HCT116 (cell line): ENCODE data around the gene NAA25. TPM values are rescaled to one million over a fixed set of nuclear protein-coding genes. Genes with fewer than 3 reads are reported as not detected.
A peak's percentile ranks its signal among the peaks of the same experiment; 100 is the strongest.

Experiments used
- ATAC-seq: fragments of 200-7000 bp; cut with Tn5 transposase; 2 replicates; pipeline ENCODE4 v1.9.1; 2020; ENCODE audit warnings: mild to moderate bottlenecking, moderate library complexity
- BruUV-seq: library from RNA; stranded (reverse); fragments of 400-500 nt; replicated peaks from 2 replicates; lab custom pipeline; 2021; lab: Mats Ljungman, UMichigan
- CTCF ChIA-PET: fragments of 300-600 bp; sonication (Branson Sonifier 250); formaldehyde crosslinking; loops from one replicate; lab custom pipeline; 2021; ENCODE audit warnings: antibody characterized with exemption; lab: Charles Lee
- POLR2A ChIA-PET: fragments of 300-600, 350-600 bp; sonication (Branson Sonifier 250); formaldehyde crosslinking; loops from one replicate; lab custom pipeline; 2021; ENCODE audit warnings: antibody characterized with exemption; lab: Charles Lee
- RAD21 ChIA-PET, 2 experiments: fragments of 300-600 bp; sonication (Branson Sonifier 250); formaldehyde crosslinking; loops; one replicate each; lab custom pipeline; 2023; ENCODE audit warnings: low total read pairs in 2 of 2; ENCODE audit not compliant: uncharacterized antibody in 2 of 2, unreplicated experiment in 2 of 2, low non-redundant PET in 1 of 2; lab: Charles Lee
- DNase-seq: peaks from one replicate; pipeline ENCODE4 v3.0.0-alpha.2; 2010; ENCODE audit warnings: low read depth, low spot score
- H2AFZ ChIP-seq: fragments of 200-600 bp; shearing (Covaris generic), sonication (generic); 2 replicates; pipeline ENCODE4 v1.6.1; 2017; ENCODE audit warnings: low read depth, mixed run types, mixed read lengths, antibody characterized with exemption, low read length; ENCODE audit not compliant: poor library complexity, severe bottlenecking
- H3K27ac ChIP-seq: 2 replicates; pipeline ENCODE4 v1.5.1; 2012; ENCODE audit warnings: low read depth, low read length
- H3K27me3 ChIP-seq: fragments of 200-600 bp; sonication (generic); 2 replicates; pipeline ENCODE4 v1.6.1; 2016; ENCODE audit warnings: mixed run types, low read length, mixed read lengths; ENCODE audit not compliant: insufficient read depth
- H3K36me3 ChIP-seq, 2 experiments: fragments of 200-500 bp in 1 of 2; fragments of 200-600 bp in 1 of 2; sonication (Bioruptor generic) in 1 of 2; sonication (generic) in 1 of 2; 2 replicates each; pipeline versions ENCODE4 v1.5.1 to v1.6.1; 2014 to 2016; ENCODE audit warnings: low read length in 2 of 2, inconsistent platforms in 1 of 2, mixed read lengths in 1 of 2, mixed run types in 1 of 2; ENCODE audit not compliant: insufficient read depth in 2 of 2, control insufficient read depth in 1 of 2
- H3K4me1 ChIP-seq, 2 experiments: fragments of 200-600 bp in 1 of 2; sonication (generic) in 1 of 2; 2 replicates each; pipeline versions ENCODE4 v1.5.1 to v1.6.1; 2012 to 2017; ENCODE audit warnings: low read length in 2 of 2, inconsistent platforms in 1 of 2, mild to moderate bottlenecking in 1 of 2, mixed read lengths in 1 of 2, mixed run types in 1 of 2, moderate library complexity in 1 of 2; ENCODE audit not compliant: insufficient read depth in 2 of 2, control insufficient read depth in 1 of 2
- H3K4me2 ChIP-seq: fragments of 200-600 bp; sonication (generic); 2 replicates; pipeline ENCODE4 v1.6.1; 2017; ENCODE audit warnings: mixed run types, low read length, mixed read lengths
- H3K4me3 ChIP-seq, 2 experiments: fragments of 200-600 bp in 1 of 2; sonication (generic) in 1 of 2; replicated peaks in 1 of 2; 2 replicates each; pipeline ENCODE4 v1.5.1; 2011 to 2016; ENCODE audit warnings: low read length in 2 of 2, control low read depth in 1 of 2, low read depth in 1 of 2, mild to moderate bottlenecking in 1 of 2, mixed read lengths in 1 of 2, mixed run types in 1 of 2
- H3K79me2 ChIP-seq: fragments of 200-600 bp; sonication (generic); 2 replicates; pipeline ENCODE4 v1.6.1; 2017; ENCODE audit warnings: mild to moderate bottlenecking, mixed run types, low read length, moderate library complexity, mixed read lengths; ENCODE audit not compliant: insufficient read depth
- H3K9ac ChIP-seq: fragments of 200-600 bp; sonication (generic); 2 replicates; pipeline ENCODE4 v1.6.1; 2016; ENCODE audit warnings: low read length, mixed read lengths
- H3K9me2 ChIP-seq: fragments of 200-600 bp; sonication (generic), shearing (Covaris generic); 2 replicates; pipeline ENCODE4 v1.6.1; 2017; ENCODE audit warnings: mixed run types, mild to moderate bottlenecking, moderate library complexity; ENCODE audit not compliant: insufficient read depth
- H3K9me3 ChIP-seq, 2 experiments: fragments of 200-500 bp in 1 of 2; fragments of 200-600 bp in 1 of 2; sonication (Bioruptor generic) in 1 of 2; sonication (generic) in 1 of 2; 2 replicates each; pipeline ENCODE4 v1.6.1; 2014 to 2017; ENCODE audit warnings: low read length in 2 of 2, mixed read lengths in 2 of 2, inconsistent platforms in 1 of 2, low read depth in 1 of 2, mild to moderate bottlenecking in 1 of 2, mixed run types in 1 of 2, moderate library complexity in 1 of 2; ENCODE audit not compliant: control insufficient read depth in 1 of 2, insufficient read depth in 1 of 2
- H4K20me1 ChIP-seq: fragments of 200-600 bp; sonication (generic), shearing (Covaris generic); 2 replicates; pipeline ENCODE4 v1.6.1; 2017; ENCODE audit warnings: mixed run types, mild to moderate bottlenecking, moderate library complexity; ENCODE audit not compliant: insufficient read depth
- ATF3 ChIP-seq: IDR thresholded peaks from 2 replicates; pipeline ENCODE4 v1.6.1; 2012
- CEBPB ChIP-seq: IDR thresholded peaks from 2 replicates; pipeline ENCODE4 v1.6.1; 2012; ENCODE audit warnings: low read depth
- CTCF ChIP-seq, 3 experiments: fragments of 200-600 bp in 1 of 3; sonication (generic) in 1 of 3; IDR thresholded peaks in 2 of 3; conservative IDR thresholded peaks in 1 of 3; 2 replicates each; pipeline ENCODE4 v1.5.1; 2012 to 2017; ENCODE audit warnings: low read depth in 2 of 3, low read length in 2 of 3, antibody characterized with exemption in 1 of 3, borderline replicate concordance in 1 of 3, control low read depth in 1 of 3, mild to moderate bottlenecking in 1 of 3, mixed read lengths in 1 of 3, mixed run types in 1 of 3, moderate library complexity in 1 of 3; ENCODE audit not compliant: insufficient read depth in 1 of 3
- EGR1 ChIP-seq: IDR thresholded peaks from 2 replicates; pipeline ENCODE4 v1.6.1; 2012; ENCODE audit warnings: low read depth
- EZH2phosphoT487 ChIP-seq: fragments of 200-600 bp; IDR thresholded peaks from 2 replicates; pipeline ENCODE4 v1.6.1; 2018; ENCODE audit warnings: antibody characterized with exemption, borderline replicate concordance
- JUND ChIP-seq: IDR thresholded peaks from 2 replicates; pipeline ENCODE4 v1.6.1; 2012
- RAD21 ChIP-seq: IDR thresholded peaks from 2 replicates; pipeline ENCODE4 v1.6.1; 2012; ENCODE audit warnings: low read depth, mild to moderate bottlenecking
- SIN3A ChIP-seq: IDR thresholded peaks from 2 replicates; pipeline ENCODE4 v1.6.1; 2012; ENCODE audit warnings: low read depth
- SP1 ChIP-seq: IDR thresholded peaks from 2 replicates; pipeline ENCODE4 v1.6.1; 2012; ENCODE audit warnings: low read depth
- YY1 ChIP-seq: IDR thresholded peaks from 2 replicates; pipeline ENCODE4 v1.6.1; 2011; ENCODE audit warnings: low read length, low read depth, moderate library complexity, mild to moderate bottlenecking; ENCODE audit not compliant: insufficient replicate concordance; ENCODE audit errors: extremely low read depth
- intact Hi-C: fragments of 100-400 bp; cut with micrococcal nuclease; formaldehyde crosslinking; loops from 2 replicates; pipeline ENCODE4 v1.10.0; 2022
- total RNA-seq: library from RNA; stranded (reverse); gene quantifications from one replicate; pipeline ENCODE4 v1.2.1, GENCODE V29; 2021; ENCODE audit not compliant: unreplicated experiment
- TF ChIP-seq, protein P1 (sequence below): IDR thresholded peaks from 2 replicates; pipeline ENCODE4 v1.6.1; 2011; ENCODE audit warnings: mild to moderate bottlenecking, low read length, moderate library complexity; ENCODE audit not compliant: insufficient replicate concordance; ENCODE audit errors: extremely low read depth
- TF ChIP-seq, protein P2 (sequence below): IDR thresholded peaks from 2 replicates; pipeline ENCODE4 v1.6.1; 2012; ENCODE audit warnings: low read depth

The NAA25 gene
- total RNA-seq, 1 experiment from 2014 or later: 56.6 TPM

DNA sequence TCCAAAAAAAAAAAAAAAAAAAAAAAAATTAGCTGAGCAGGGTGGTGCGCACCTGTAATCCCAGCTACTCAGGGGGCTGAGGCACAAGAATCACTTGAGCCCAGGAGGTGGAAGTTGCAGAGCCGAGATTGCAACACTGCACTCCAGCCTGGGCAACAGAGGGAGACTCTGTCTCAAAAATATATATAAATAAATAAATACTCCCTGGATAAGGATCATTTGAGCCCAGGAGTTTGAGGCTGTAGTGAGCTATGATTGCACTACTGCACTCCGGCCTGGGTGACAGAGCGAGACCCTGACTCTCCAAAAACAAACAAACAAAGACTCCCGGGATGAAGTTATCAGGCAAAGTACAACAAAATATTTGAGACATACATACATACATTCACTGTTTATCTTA, 3.3 kb upstream of the NAA25 start:
- Histone ChIP-seq H3K4me1 (peaks cover 59 to 74% of the 10 kb centered on the region in 2 experiments), H3K9me2 (no peaks in the 10 kb centered on the region), H3K27ac (peak overlapping the region; percentile 96), H4K20me1 (no peaks in the 10 kb centered on the region), H3K4me3 (peak overlapping the region in 1 of 2 experiments; percentile 35; a peak in 2 of 4 replicates), H3K9me3 (no peaks in the 10 kb centered on the region), H2AFZ (peak overlapping the region; percentile 44), H3K27me3 (no peaks in the 10 kb centered on the region), H3K36me3 (peaks cover 0 to 1% of the 10 kb centered on the region in 2 experiments; a peak in 1 of 4 replicates), H3K79me2 (peaks cover 21% of the 10 kb centered on the region), H3K4me2 (peak overlapping the region; percentile 95), H3K9ac (peak overlapping the region; percentile 51)
- CTCF ChIA-PET: interaction anchor here (0.6 to 1.6 kb wide), 2 partner anchors 9 to 61 kb away, joined by 3 read pairs; no protein-coding TSS in a partner anchor
- DNase-seq (no peak), ATAC-seq (0 out of 2 replicates have a peak, but pooled peaks have one; percentile 10)
- TF ChIP-seq JUND: no peak
- no peak for TF ChIP-seq RAD21
- TF ChIP-seq SIN3A: no peak
- no peak for TF ChIP-seq YY1
- TF ChIP-seq CTCF (IDR thresholded peaks at IDR 0.05 in 2 of 3, conservative IDR thresholded peaks at IDR 0.05 in 1 of 3; ENCODE audit: borderline replicate concordance in 1 of 3, insufficient read depth in 1 of 3, low read depth in 2 of 3, low read length in 2 of 3): no peak
- TF ChIP-seq EGR1: no peak
- TF ChIP-seq, protein P1, sequence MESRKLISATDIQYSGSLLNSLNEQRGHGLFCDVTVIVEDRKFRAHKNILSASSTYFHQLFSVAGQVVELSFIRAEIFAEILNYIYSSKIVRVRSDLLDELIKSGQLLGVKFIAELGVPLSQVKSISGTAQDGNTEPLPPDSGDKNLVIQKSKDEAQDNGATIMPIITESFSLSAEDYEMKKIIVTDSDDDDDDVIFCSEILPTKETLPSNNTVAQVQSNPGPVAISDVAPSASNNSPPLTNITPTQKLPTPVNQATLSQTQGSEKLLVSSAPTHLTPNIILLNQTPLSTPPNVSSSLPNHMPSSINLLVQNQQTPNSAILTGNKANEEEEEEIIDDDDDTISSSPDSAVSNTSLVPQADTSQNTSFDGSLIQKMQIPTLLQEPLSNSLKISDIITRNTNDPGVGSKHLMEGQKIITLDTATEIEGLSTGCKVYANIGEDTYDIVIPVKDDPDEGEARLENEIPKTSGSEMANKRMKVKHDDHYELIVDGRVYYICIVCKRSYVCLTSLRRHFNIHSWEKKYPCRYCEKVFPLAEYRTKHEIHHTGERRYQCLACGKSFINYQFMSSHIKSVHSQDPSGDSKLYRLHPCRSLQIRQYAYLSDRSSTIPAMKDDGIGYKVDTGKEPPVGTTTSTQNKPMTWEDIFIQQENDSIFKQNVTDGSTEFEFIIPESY: no peak
- TF ChIP-seq EZH2phosphoT487: no peak
- TF ChIP-seq SP1: no peak
- TF ChIP-seq, protein P2, sequence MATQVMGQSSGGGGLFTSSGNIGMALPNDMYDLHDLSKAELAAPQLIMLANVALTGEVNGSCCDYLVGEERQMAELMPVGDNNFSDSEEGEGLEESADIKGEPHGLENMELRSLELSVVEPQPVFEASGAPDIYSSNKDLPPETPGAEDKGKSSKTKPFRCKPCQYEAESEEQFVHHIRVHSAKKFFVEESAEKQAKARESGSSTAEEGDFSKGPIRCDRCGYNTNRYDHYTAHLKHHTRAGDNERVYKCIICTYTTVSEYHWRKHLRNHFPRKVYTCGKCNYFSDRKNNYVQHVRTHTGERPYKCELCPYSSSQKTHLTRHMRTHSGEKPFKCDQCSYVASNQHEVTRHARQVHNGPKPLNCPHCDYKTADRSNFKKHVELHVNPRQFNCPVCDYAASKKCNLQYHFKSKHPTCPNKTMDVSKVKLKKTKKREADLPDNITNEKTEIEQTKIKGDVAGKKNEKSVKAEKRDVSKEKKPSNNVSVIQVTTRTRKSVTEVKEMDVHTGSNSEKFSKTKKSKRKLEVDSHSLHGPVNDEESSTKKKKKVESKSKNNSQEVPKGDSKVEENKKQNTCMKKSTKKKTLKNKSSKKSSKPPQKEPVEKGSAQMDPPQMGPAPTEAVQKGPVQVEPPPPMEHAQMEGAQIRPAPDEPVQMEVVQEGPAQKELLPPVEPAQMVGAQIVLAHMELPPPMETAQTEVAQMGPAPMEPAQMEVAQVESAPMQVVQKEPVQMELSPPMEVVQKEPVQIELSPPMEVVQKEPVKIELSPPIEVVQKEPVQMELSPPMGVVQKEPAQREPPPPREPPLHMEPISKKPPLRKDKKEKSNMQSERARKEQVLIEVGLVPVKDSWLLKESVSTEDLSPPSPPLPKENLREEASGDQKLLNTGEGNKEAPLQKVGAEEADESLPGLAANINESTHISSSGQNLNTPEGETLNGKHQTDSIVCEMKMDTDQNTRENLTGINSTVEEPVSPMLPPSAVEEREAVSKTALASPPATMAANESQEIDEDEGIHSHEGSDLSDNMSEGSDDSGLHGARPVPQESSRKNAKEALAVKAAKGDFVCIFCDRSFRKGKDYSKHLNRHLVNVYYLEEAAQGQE: no peak
- TF ChIP-seq CEBPB: no peak
- no peak for TF ChIP-seq ATF3
- no TSS peak for BruUV-seq
- intact Hi-C loops: no loop called here
- RAD21 ChIA-PET: interaction anchor here (0.7 to 1.5 kb wide), 3 partner anchors 274 to 1922 kb away, joined by 3 to 5 read pairs (median 3); no protein-coding TSS in a partner anchor
- POLR2A ChIA-PET: interaction anchor here (0.9 to 3.4 kb wide), 4 partner anchors 11 to 21 kb away, joined by 3 to 11 read pairs (median 5); partner anchors contain the start of gene TRAFD1
